HG03558 (cell line): ENCODE measurements around the gene LCNL1.
"Not testable (repeated sequence)": the region's sequence is repeated elsewhere in the genome, so short reads cannot be mapped to it uniquely, and the experiment has no call there.

ENCODE experiments used
- ATAC-seq: cut with Tn5 transposase; IDR thresholded peaks from one replicate; pipeline ENCODE4 v1.9.1; 2021; ENCODE audit warnings: moderate number of reproducible peaks; ENCODE audit not compliant: unreplicated experiment; ENCODE audit errors: extremely low read depth

The LCNL1 gene

GRCh38 chr9:136990242-136990911, 7.6 kb downstream of the LCNL1 start:
- no peak for ATAC-seq

GRCh38 chr9:136991993-136992818, 9.4 kb downstream of the LCNL1 start, which contains the start of gene PAXX:
Gene PAXX, plus strand, starts transcription at chr9:136992422. Its CDS starts 22 bp downstream, at chr9:136992444.
- peak; percentile 61 for ATAC-seq

- ATAC-seq, result no peak
These were observed 10.1 kb downstream of the LCNL1 start for GRCh38 chr9:136992819-136993369.

GRCh38 chr9:136994180-136994887, 11.5 kb downstream of the LCNL1 start:
- ATAC-seq, result no peak

- no peak for ATAC-seq
These were observed 12.1 kb downstream of the LCNL1 start for GRCh38 chr9:136994888-136995230.

GRCh38 chr9:136995362-136995761, 12.6 kb downstream of the LCNL1 start:
- no peak for ATAC-seq

GRCh38 chr9:136995772-136996311, 13.0 kb downstream of the LCNL1 start:
- no peak for ATAC-seq

GRCh38 chr9:136996361-136997292, 13.8 kb downstream of the LCNL1 start, which contains the start of gene CLIC3:
Gene CLIC3, minus strand, starts transcription at chr9:136996568. Its CDS starts 25 bp downstream, at chr9:136996543.
- no peak for ATAC-seq

- no peak for ATAC-seq
These were observed 14.6 kb downstream of the LCNL1 start for GRCh38 chr9:136997371-136997770.

GRCh38 chr9:136997830-136998234, 15.0 kb downstream of the LCNL1 start:
- ATAC-seq, result no peak

GRCh38 chr9:137000177-137000930, 17.6 kb downstream of the LCNL1 start:
- no peak for ATAC-seq

- ATAC-seq, result no peak
These were observed 19.3 kb downstream of the LCNL1 start for GRCh38 chr9:137001857-137002645.

- no peak for ATAC-seq
These were observed 19.9 kb downstream of the LCNL1 start for GRCh38 chr9:137002646-137003041.

- ATAC-seq, result not testable (repeated sequence)
These were observed 21.5 kb downstream of the LCNL1 start for GRCh38 chr9:137004285-137004684.

- ATAC-seq, result no peak
These were observed 23.6 kb downstream of the LCNL1 start for GRCh38 chr9:137006116-137007003.

GRCh38 chr9:137007108-137007815, 24.5 kb downstream of the LCNL1 start:
- ATAC-seq, result no peak
